Activated effector memory CD4-positive, alpha-beta T cell treated with Interleukin-2 at 50 U/mL for 16 hours (primary cell): ENCODE data around the gene TMEM167A.

Experiments
- DNase-seq: peaks from one replicate; pipeline ENCODE4 v3.0.0-alpha.2; 2020

TMEM167A gene

GRCh38 chr5:83076742-83077661 lies at the start of gene TMEM167A, which contains the start of gene XRCC4:
Gene TMEM167A, minus strand, starts transcription at chr5:83077394. Its CDS starts 71 bp downstream, at chr5:83077323.
Gene XRCC4, plus strand, starts transcription at chr5:83077547. Its CDS starts 27,373 bp downstream, at chr5:83104920.
- peak; percentile 90 for DNase-seq

- DNase-seq = no peak
Observed at GRCh38 chr5:83126501-83126900, 49.3 kb upstream of the TMEM167A start.

- DNase-seq = no peak
Observed at GRCh38 chr5:83125560-83125959, 48.4 kb upstream of the TMEM167A start.

- no peak for DNase-seq
Observed at GRCh38 chr5:83124593-83124992, 47.4 kb upstream of the TMEM167A start.

- no peak for DNase-seq
Observed at GRCh38 chr5:83118976-83119375, 41.8 kb upstream of the TMEM167A start.

GRCh38 chr5:83118471-83118870 lies 41.3 kb upstream of the TMEM167A start:
- DNase-seq = no peak

GRCh38 chr5:83115816-83116215 lies 38.6 kb upstream of the TMEM167A start:
- DNase-seq = no peak

GRCh38 chr5:83109380-83109779 lies 32.2 kb upstream of the TMEM167A start:
- DNase-seq = no peak

- DNase-seq = no peak
Observed at GRCh38 chr5:83107692-83108420, 30.7 kb upstream of the TMEM167A start.

GRCh38 chr5:83104021-83104420 lies 26.8 kb upstream of the TMEM167A start:
- DNase-seq = no peak

GRCh38 chr5:83102364-83102980 lies 25.3 kb upstream of the TMEM167A start:
- DNase-seq = no peak

- no peak for DNase-seq
Observed at GRCh38 chr5:83101514-83101913, 24.3 kb upstream of the TMEM167A start.

- DNase-seq = no peak
Observed at GRCh38 chr5:83099445-83099844, 22.3 kb upstream of the TMEM167A start.

GRCh38 chr5:83099001-83099400 lies 21.8 kb upstream of the TMEM167A start:
- no peak for DNase-seq

GRCh38 chr5:83097689-83098231 lies 20.6 kb upstream of the TMEM167A start:
- no peak for DNase-seq

- DNase-seq = no peak
Observed at GRCh38 chr5:83096660-83097339, 19.6 kb upstream of the TMEM167A start.

GRCh38 chr5:83095957-83096539 lies 18.9 kb upstream of the TMEM167A start:
- no peak for DNase-seq

- DNase-seq = no peak
Observed at GRCh38 chr5:83095163-83095956, 18.2 kb upstream of the TMEM167A start.

- no peak for DNase-seq
Observed at GRCh38 chr5:83093692-83094091, 16.5 kb upstream of the TMEM167A start.

- DNase-seq = no peak
Observed at GRCh38 chr5:83092619-83093018, 15.4 kb upstream of the TMEM167A start.

GRCh38 chr5:83090169-83090568 lies 13.0 kb upstream of the TMEM167A start:
- DNase-seq = no peak
